Peyer's patch (tissue), 4 donors: ENCODE measurements around the gene AUNIP. TPM values are rescaled to one million over a fixed set of nuclear protein-coding genes. Genes with fewer than 3 reads are reported as not detected.

Source experiments
- DNase-seq, 3 donors: peaks; one replicate each; pipeline ENCODE4 v3.0.0-alpha.2; 2017 to 2019
- H3K27ac ChIP-seq, 4 donors: fragments of 200-600 bp; sonication (generic); one replicate each; pipeline ENCODE4 v1.5.1; 2016 to 2019
- H3K27me3 ChIP-seq, 2 donors: fragments of 200-600 bp; sonication (generic); one replicate each; pipeline ENCODE4 v1.5.1; 2019
- H3K36me3 ChIP-seq, 3 donors: fragments of 200-600 bp; sonication (generic); one replicate each; pipeline ENCODE4 v1.5.1; 2016 to 2019
- H3K4me1 ChIP-seq, 4 donors: fragments of 200-600 bp; sonication (generic); one replicate each; pipeline ENCODE4 v1.5.1; 2016 to 2019
- H3K4me3 ChIP-seq, 4 donors: fragments of 200-600 bp; sonication (generic); 1 replicate in 3 of 4; 2 replicates in 1 of 4; pipeline ENCODE4 v1.5.1; 2016 to 2019; ENCODE audit warnings: mild to moderate bottlenecking in 1 of 4
- H3K9me3 ChIP-seq, 4 donors: fragments of 200-600 bp; sonication (generic); one replicate each; pipeline ENCODE4 v1.5.1; 2016 to 2019; ENCODE audit warnings: mild to moderate bottlenecking in 1 of 4
- POLR2A ChIP-seq, 2 donors: fragments of 450-650 bp; IDR thresholded peaks; one replicate each; pipeline ENCODE4 v1.5.1; 2017; ENCODE audit warnings: antibody characterized with exemption in 2 of 2, mild to moderate bottlenecking in 2 of 2, moderate library complexity in 2 of 2
- total RNA-seq, 4 donors: library from RNA; depleted of rRNA; stranded (reverse); fragments of >200 nt; gene quantifications; one replicate each; pipeline ENCODE4 v1.1.0, GENCODE V29; 2016
- TF ChIP-seq, protein P1 (sequence below), 6 experiments: fragments of 450-650 bp in 4 of 6; fragments of 200-600 bp in 2 of 6; sonication (generic) in 1 of 6; IDR thresholded peaks; one replicate each; pipeline ENCODE4 v1.5.1; 2017 to 2019; ENCODE audit warnings: antibody characterized with exemption in 6 of 6, mild to moderate bottlenecking in 3 of 6, moderate library complexity in 1 of 6

Gene AUNIP
- total RNA-seq, 4 donors from 2014 or later: 0.95 to 1.6 TPM; not detected in 2

DNA sequence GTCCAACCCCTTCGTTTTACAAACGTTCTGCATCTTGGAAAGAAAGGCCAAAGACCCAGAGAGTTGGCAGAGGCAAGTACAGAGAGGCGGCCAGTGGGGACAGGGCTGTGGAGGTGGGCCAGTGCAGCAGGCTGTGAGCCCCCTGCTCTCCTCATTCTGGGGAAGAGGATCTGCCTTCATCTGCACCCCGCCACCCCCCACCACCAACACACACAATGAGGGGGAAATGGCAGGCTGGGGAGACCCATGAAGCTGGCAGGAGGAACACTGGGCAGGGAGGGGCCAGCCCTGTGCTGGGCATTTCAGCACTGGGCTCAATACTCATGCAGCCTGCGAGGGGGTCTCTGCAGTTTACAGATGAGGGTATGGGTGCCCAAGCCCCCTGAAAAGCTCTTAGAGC is 32.3 kb upstream of the AUNIP start:
- H3K4me1 ChIP-seq: peaks cover 0 to 24% (median 2%) of the 10 kb centered on the region in 4 donors

DNA sequence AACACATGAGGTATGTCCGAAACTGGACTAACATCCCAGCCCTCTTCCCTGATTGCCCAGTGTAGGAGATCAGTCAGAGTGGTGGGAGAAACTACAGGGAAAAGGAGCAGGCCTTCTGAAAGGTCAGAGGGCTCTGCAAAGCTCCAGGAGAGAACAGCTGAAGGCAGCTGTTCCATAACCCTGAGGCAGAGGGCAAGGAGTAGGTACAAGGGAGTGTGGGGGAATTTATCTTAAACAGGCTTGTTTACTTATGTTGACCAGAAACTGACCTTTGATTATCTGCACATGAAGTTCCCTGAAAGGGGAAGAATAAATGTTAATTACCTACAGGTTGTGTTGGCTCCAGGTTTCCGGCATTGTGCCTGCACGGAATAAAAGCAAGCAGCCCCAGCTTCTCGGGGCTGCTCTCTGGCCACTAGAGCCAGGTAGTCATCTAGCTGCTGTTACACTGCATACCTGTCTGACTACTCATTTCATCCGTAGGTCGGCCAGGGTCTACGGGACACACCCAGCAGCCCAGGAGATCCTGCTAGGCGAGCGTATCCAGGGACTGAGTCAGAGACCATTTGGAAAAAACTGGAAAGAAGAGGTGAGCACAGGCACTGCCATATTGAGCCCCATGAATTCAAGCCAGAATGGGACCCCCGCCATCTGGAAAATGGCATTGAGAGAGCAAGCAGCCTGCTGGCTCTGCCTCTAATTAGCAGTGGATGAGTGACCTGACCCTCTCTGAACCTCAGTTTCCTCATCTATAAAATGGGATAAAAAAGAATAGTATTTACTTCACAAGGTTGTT is 31.2 kb upstream of the AUNIP start:
- Histone ChIP-seq H3K36me3 (no peaks in the 10 kb centered on the region), H3K27me3 (no peaks in the 10 kb centered on the region), H3K27ac (peak overlapping the region in 3 of 4 donors; percentile 41 to 94 (median 83)), H3K9me3 (no peaks in the 10 kb centered on the region), H3K4me3 (no peak overlapping the region), H3K4me1 (peaks cover 0 to 24% (median 2%) of the 10 kb centered on the region in 4 donors)
- TF ChIP-seq, protein P1, sequence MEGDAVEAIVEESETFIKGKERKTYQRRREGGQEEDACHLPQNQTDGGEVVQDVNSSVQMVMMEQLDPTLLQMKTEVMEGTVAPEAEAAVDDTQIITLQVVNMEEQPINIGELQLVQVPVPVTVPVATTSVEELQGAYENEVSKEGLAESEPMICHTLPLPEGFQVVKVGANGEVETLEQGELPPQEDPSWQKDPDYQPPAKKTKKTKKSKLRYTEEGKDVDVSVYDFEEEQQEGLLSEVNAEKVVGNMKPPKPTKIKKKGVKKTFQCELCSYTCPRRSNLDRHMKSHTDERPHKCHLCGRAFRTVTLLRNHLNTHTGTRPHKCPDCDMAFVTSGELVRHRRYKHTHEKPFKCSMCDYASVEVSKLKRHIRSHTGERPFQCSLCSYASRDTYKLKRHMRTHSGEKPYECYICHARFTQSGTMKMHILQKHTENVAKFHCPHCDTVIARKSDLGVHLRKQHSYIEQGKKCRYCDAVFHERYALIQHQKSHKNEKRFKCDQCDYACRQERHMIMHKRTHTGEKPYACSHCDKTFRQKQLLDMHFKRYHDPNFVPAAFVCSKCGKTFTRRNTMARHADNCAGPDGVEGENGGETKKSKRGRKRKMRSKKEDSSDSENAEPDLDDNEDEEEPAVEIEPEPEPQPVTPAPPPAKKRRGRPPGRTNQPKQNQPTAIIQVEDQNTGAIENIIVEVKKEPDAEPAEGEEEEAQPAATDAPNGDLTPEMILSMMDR (IDR thresholded peaks at IDR 0.05): peak in 2 of 6 experiments; percentile 18 to 20
- TF ChIP-seq POLR2A (IDR thresholded peaks at IDR 0.05): peak; percentile 35 to 63
- DNase-seq: peak in 2 of 3 donors; percentile 81 to 87

More for the DNA sequence above, 32.3 kb upstream of the AUNIP start:
- TF ChIP-seq, protein P1 (IDR thresholded peaks at IDR 0.05): no peak
- TF ChIP-seq POLR2A (IDR thresholded peaks at IDR 0.05): no peak
- Histone ChIP-seq H3K36me3 (no peaks in the 10 kb centered on the region), H3K27me3 (no peaks in the 10 kb centered on the region), H3K27ac (peak overlapping the region in 2 of 4 donors; percentile 16 to 83), H3K9me3 (no peaks in the 10 kb centered on the region), H3K4me3 (no peak overlapping the region)
- no peak for DNase-seq

DNA sequence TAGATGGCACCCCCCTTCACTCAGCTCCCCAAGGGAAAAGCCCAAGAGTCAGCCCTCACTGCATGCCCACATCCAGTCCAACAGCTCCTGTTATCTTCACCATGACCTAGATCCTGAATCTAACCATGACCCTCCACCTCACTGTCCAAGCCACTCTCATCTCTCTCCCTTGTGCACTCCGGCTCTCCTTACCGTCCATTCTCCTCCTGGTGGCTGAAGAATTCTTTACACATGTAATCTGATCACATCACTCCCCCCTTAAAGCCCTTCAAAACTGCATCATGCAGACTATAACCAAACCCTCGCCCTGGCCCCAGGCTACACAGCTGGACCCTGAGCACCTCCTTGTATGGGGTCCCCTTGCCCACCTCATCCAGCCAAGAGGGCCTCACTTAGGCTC is 30.2 kb upstream of the AUNIP start:
- Histone ChIP-seq H3K4me3 (no peak overlapping the region), H3K27ac (peak overlapping the region in 3 of 4 donors; percentile 41 to 94 (median 83)), H3K9me3 (no peaks in the 10 kb centered on the region), H3K4me1 (peaks cover 0 to 24% (median 2%) of the 10 kb centered on the region in 4 donors), H3K27me3 (no peaks in the 10 kb centered on the region), H3K36me3 (no peaks in the 10 kb centered on the region)
- TF ChIP-seq, protein P1 (IDR thresholded peaks at IDR 0.05): peak in 3 of 6 experiments; percentile 24 to 26 (median 25)
- TF ChIP-seq POLR2A (IDR thresholded peaks at IDR 0.05): no peak
- no peak for DNase-seq

DNA sequence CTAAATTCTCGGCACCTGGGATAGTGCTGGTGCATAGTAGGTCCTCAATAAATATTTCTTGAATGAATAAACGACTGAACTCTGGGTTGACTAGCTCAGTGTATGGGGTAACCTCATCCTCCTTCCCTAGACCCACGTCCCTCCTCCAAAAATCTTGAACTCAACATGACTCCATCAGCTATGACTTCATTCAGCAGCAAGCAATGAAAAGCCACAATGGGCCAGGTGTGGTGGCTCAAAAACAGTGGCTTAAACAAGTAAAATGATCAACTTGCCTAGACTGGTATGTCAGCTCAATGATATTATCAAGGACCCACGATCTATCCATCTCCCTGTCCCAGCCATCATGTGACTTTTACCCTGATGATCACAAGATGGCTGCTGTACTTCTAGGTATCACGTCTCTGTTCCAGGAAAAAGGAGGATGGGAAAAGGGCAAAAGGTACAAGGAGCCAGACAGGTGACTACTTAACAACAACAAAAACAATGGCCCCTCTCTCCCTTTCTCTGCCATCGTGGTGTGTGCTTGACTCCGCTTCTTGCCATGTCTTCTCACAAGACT is 29.2 kb upstream of the AUNIP start:
- H3K4me1 ChIP-seq: peaks cover 0 to 24% (median 2%) of the 10 kb centered on the region in 4 donors
- TF ChIP-seq POLR2A (IDR thresholded peaks at IDR 0.05): no peak
- TF ChIP-seq, protein P1 (IDR thresholded peaks at IDR 0.05): no peak
- DNase-seq: no peak

DNA sequence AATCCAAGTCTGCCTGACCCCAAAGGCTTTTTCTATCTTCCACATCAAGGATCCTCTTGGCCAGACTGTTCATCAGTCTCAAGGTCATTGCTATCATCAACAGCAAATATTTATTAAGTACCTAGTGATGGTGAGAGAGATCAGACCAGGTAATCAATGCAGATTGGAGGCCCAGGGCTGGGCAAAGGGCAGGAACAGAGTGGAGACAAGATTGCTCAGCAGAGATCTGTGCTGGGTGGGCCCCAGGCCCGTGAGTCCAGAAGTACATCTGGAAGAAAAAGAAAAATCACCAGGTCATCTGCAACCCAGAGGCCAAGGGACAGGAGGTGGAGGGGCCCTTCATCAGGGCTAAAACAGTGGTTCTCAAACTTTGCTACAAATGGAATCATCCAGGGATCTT is 26.3 kb upstream of the AUNIP start:
- H3K27me3 ChIP-seq: no peaks in the 10 kb centered on the region
- H3K4me3 ChIP-seq: no peak overlapping the region
- peak in 1 of 3 donors; percentile 53 for DNase-seq
- no peaks in the 10 kb centered on the region for H3K36me3 ChIP-seq
- no peak overlapping the region for H3K27ac ChIP-seq
- no peaks in the 10 kb centered on the region for H3K9me3 ChIP-seq
- H3K4me1 ChIP-seq: peaks cover 0 to 13% (median 2%) of the 10 kb centered on the region in 4 donors
- TF ChIP-seq POLR2A (IDR thresholded peaks at IDR 0.05): no peak
- TF ChIP-seq, protein P1 (IDR thresholded peaks at IDR 0.05): no peak

More for the DNA sequence above, 29.2 kb upstream of the AUNIP start:
- Histone ChIP-seq H3K27me3 (no peaks in the 10 kb centered on the region), H3K36me3 (no peaks in the 10 kb centered on the region), H3K9me3 (no peaks in the 10 kb centered on the region), H3K4me3 (no peak overlapping the region), H3K27ac (peak overlapping the region in 1 of 4 donors; percentile 21)
